ENCODE results near the gene CYBC1.

- TF ChIP-seq POLR2AphosphoS5 (IDR thresholded peaks at IDR 0.05; ENCODE audit: low read depth, low read length) (no peak), TAF1 (IDR thresholded peaks at IDR 0.05; ENCODE audit: borderline replicate concordance, insufficient read depth, low read length) (no peak), REST (IDR thresholded peaks at IDR 0.05; ENCODE audit: insufficient read depth in 1 of 2, low read depth in 2 of 2, low read length in 2 of 2) (no peak), SIN3A (IDR thresholded peaks at IDR 0.05; ENCODE audit: borderline replicate concordance, insufficient read depth, low read length) (no peak), FOXP2 (optimal IDR thresholded peaks at IDR 0.05; ENCODE audit: borderline replicate concordance, extremely low read depth, extremely low read length, insufficient read depth) (no peak)
Measured at GRCh38 chr17:82480318-82480717, 29.8 kb upstream of the CYBC1 start.

Data from PFSK-1 (cell line).